Type B pancreatic cell (in vitro differentiated cells): Measurements from ENCODE around the gene TXNL4A. TPM values are rescaled to one million over a fixed set of nuclear protein-coding genes. Genes with fewer than 3 reads are reported as not detected.

ENCODE experiments used
- DNase-seq: peaks from one replicate; pipeline ENCODE4 v3.0.0; 2021; ENCODE audit warnings: mixed read lengths; ENCODE audit not compliant: unreplicated experiment; ENCODE audit errors: extremely low spot score
- H3K27ac Mint-ChIP-seq: 2 replicates; pipeline ENCODE4 v1.8.0; 2021; ENCODE audit warnings: mild to moderate bottlenecking, mixed read lengths
- H3K27me3 Mint-ChIP-seq: 2 replicates; pipeline ENCODE4 v1.8.0; 2021; ENCODE audit warnings: mixed read lengths
- H3K36me3 Mint-ChIP-seq: 2 replicates; pipeline ENCODE4 v1.8.0; 2021; ENCODE audit warnings: mixed read lengths
- H3K4me1 Mint-ChIP-seq: one replicate; pipeline ENCODE4 v1.8.0; 2021; ENCODE audit warnings: mixed read lengths; ENCODE audit not compliant: unreplicated experiment
- H3K4me3 Mint-ChIP-seq: 2 replicates; pipeline ENCODE4 v1.8.0; 2021; ENCODE audit warnings: mild to moderate bottlenecking, mixed read lengths
- H3K9me3 Mint-ChIP-seq: 2 replicates; pipeline ENCODE4 v1.8.0; 2021; ENCODE audit warnings: mixed read lengths
- long read RNA-seq: library from polyadenylated mRNA; unstranded; transcript quantifications from one replicate; pipeline ENCODE4 v2.0.0, GENCODE V29; 2020
- total RNA-seq: library from RNA; stranded (reverse); gene quantifications from 2 replicates; pipeline ENCODE4 v1.2.1, GENCODE V29; 2021; ENCODE audit warnings: low replicate concordance
- TF ChIP-seq, protein P1 (sequence below): fragments of 200-600 bp; sonication (generic); conservative IDR thresholded peaks from 2 replicates; pipeline ENCODE4 v1.5.0; 2021; ENCODE audit warnings: antibody characterized with exemption, mild to moderate bottlenecking

The TXNL4A gene, protein sequence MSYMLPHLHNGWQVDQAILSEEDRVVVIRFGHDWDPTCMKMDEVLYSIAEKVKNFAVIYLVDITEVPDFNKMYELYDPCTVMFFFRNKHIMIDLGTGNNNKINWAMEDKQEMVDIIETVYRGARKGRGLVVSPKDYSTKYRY
- 103 and 126 TPM in 2 replicates for total RNA-seq
- long read RNA-seq, partial matches to known transcripts, result 0 of 3 reads
- long read RNA-seq, other reads (novel, unspliced or antisense), result 2 of 3 reads

DNA sequence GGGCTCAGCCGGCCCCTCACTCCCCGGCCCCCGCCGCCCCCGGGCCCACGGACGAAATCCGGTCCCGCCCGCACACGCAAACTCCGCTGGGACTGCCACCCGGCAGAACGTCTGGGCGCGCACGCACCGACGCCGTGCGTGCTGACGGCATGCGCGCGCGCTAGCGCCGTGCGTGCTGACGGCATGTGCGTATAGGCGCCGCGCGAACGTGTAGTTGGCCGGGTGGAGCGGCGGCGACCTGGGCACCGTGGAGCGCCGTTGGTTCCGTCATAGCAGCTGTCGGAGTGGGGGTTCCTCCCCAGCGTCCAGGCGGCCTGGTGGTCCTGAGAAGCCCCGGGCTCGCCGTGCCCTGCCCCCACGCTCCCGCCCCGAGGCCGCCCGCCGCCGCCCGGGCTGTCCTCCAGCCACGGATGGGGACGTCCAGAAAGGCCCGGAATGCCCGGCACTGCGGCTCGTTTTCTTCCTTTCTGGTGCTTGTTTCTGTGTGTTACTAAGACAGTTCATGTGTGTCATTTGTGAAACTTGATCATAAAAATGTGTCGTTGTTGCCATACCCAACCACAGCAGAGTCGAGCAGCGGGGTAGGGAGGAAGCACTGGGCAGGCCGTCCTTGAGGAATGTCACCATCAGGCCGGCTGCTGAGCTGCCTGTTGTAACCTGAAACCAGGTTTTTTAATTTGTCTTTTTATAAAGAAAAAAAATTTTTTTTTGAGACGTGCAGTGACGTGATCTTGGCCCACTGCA is at the start of gene TXNL4A:
Gene TXNL4A, minus strand, starts transcription at position 113 of the 744 bp plus-strand sequence. CDS start 171 bp downstream, outside the sequence.
- Mint-ChIP-seq H3K36me3 (peaks cover 11% of the 10 kb centered on the region), H3K27ac (peak within 1 kb of the TSS; percentile 98), H3K9me3 (no peaks in the 10 kb centered on the region), H3K4me3 (peak within 1 kb of the TSS; percentile 99), H3K27me3 (no peaks in the 10 kb centered on the region), H3K4me1 (peaks cover 19% of the 10 kb centered on the region)
- peak; percentile 85 for DNase-seq
- TF ChIP-seq, protein P1, sequence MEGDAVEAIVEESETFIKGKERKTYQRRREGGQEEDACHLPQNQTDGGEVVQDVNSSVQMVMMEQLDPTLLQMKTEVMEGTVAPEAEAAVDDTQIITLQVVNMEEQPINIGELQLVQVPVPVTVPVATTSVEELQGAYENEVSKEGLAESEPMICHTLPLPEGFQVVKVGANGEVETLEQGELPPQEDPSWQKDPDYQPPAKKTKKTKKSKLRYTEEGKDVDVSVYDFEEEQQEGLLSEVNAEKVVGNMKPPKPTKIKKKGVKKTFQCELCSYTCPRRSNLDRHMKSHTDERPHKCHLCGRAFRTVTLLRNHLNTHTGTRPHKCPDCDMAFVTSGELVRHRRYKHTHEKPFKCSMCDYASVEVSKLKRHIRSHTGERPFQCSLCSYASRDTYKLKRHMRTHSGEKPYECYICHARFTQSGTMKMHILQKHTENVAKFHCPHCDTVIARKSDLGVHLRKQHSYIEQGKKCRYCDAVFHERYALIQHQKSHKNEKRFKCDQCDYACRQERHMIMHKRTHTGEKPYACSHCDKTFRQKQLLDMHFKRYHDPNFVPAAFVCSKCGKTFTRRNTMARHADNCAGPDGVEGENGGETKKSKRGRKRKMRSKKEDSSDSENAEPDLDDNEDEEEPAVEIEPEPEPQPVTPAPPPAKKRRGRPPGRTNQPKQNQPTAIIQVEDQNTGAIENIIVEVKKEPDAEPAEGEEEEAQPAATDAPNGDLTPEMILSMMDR, result no peak

DNA sequence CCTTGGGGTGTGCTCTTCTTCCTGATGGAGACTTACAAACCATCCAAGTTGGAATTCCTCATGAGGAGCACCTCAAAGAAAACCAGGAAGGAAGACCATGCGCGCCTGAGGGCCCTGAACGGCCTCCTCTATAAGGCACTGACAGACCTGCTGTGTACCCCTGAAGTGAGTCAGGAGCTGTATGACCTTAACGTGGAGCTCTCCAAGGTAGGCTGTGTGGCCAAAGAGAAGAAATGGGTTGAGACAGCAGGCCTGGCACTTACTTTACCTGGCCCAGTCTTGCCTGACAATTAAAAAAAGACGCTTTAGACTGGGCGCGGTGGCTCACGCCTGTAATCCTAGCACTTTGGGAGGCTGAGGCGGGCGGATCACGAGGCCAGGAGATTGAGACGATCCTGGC is 48.9 kb upstream of the TXNL4A start:
- TF ChIP-seq, protein P1, result no peak
- Mint-ChIP-seq H3K27me3 (no peaks in the 10 kb centered on the region), H3K4me3 (no peak overlapping the region), H3K9me3 (peaks cover 4% of the 10 kb centered on the region), H3K4me1 (peaks cover 27% of the 10 kb centered on the region), H3K27ac (no peak overlapping the region), H3K36me3 (peaks cover 7% of the 10 kb centered on the region)
- no peak for DNase-seq

DNA sequence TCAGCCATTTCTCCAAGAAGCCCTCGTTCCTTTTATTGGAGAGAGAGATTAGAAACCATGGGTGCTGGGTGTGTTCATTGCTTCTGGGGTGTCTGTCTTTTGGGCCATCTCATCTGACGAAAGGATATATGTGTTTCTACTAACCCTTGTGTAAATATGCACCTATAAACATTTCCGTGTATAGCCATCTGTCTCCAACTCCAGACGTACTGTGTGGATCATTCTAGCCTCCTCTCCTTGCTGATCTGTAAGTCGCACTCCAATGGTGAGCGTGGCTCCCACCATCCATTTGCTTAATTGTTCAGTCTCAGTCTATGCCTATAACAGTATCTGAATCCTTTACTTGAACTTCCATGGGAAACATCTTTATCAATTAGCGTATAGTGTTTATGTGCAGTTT is 47.6 kb upstream of the TXNL4A start:
- Mint-ChIP-seq H3K9me3 (peaks cover 9% of the 10 kb centered on the region), H3K36me3 (peaks cover 7% of the 10 kb centered on the region), H3K27me3 (no peaks in the 10 kb centered on the region), H3K4me3 (peak overlapping the region; percentile 94), H3K4me1 (peaks cover 27% of the 10 kb centered on the region), H3K27ac (peak overlapping the region; percentile 51)
- DNase-seq, result no peak
- TF ChIP-seq, protein P1, result no peak

DNA sequence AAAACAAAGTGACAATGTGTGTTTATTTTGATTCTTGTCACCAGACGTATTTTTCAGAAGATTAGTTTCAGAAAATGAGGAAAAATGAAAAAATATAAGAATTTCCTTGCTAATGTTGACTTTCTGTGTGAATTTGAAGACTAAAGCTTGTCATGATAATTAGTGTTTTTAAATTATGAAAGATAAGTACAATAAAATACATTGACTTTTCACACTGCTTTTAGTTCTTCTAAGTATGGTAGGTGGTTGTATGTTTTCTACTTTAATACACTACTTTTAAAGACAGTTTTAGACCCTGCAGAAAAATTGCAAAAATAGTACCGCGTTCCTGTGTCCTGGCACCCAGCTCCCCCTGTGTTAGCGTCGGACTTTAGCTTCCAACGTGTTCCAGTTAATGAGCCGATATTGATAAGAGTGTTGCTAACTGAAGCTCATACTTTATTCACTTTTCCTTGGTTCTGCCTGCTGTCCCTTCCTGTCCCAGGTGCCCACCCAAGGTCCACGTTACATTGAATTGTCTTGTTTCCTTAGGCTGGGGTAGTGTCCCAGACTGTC is 46.6 kb upstream of the TXNL4A start:
- Mint-ChIP-seq H3K4me3 (peak overlapping the region; percentile 94), H3K27ac (peak overlapping the region; percentile 97), H3K36me3 (peaks cover 7% of the 10 kb centered on the region), H3K9me3 (peaks cover 9% of the 10 kb centered on the region), H3K4me1 (peaks cover 27% of the 10 kb centered on the region), H3K27me3 (no peaks in the 10 kb centered on the region)
- TF ChIP-seq, protein P1, result peak; percentile 15
- DNase-seq, result no peak

DNA sequence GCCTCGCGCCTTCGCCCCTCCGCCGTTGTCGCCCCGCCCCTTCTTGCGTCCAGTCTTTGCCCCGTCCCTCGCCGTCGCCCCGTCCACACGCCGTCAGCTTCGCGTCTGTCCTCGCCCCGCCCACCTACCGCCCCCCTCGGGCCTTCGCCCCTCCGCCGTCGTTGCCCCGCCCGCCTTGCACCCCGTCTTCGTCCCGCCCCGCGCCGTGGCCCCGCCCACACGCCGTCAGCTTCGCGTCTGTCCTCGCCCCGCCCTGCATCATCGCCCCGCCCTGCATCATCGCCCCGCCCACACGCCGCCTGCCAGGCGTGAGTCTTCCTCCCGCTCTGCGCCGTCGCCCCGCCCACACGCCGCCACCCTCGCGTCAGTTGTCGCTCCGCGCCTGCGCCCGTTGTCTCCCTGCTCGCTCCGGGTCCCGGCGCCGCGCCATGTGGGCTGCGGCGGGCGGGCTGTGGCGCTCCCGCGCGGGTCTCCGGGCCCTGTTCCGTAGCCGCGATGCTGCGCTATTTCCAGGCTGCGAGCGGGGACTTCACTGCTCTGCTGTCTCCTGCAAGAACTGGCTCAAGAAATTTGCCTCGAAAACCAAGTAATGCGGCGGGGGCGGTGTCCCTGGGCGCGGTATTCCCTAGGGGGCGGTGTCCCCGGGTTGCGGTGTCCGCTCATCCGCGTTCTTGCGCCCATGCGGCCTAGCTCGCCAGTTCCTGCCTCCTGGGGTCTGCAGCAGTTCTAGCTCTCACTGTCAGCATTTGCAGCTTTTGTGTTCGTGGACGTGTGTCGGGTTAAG is 45.9 kb upstream of the TXNL4A start, which contains the start of gene RBFA:
Gene RBFA, plus strand, starts transcription at position 367 of the 784 bp plus-strand sequence. Its CDS starts 62 bp downstream, at position 429.
- peaks cover 9% of the 10 kb centered on the region for H3K9me3 Mint-ChIP-seq
- peaks cover 7% of the 10 kb centered on the region for H3K36me3 Mint-ChIP-seq
- peaks cover 27% of the 10 kb centered on the region for H3K4me1 Mint-ChIP-seq
- H3K4me3 Mint-ChIP-seq, result peak within 1 kb of the TSS; percentile 94
- TF ChIP-seq, protein P1, result peak; percentile 55
- H3K27me3 Mint-ChIP-seq, result no peaks in the 10 kb centered on the region
- H3K27ac Mint-ChIP-seq, result peak within 1 kb of the TSS; percentile 97
- peak; percentile 100 for DNase-seq
